B cell (primary cell): ENCODE data around the gene INSIG1.

Experiments
- EZH2 ChIP-seq: IDR thresholded peaks from 2 replicates; pipeline ENCODE4 v1.6.1; 2012; ENCODE audit warnings: borderline replicate concordance, low read depth, mild to moderate bottlenecking, moderate library complexity, low read length; ENCODE audit not compliant: insufficient read depth, poor library complexity, severe bottlenecking
- TF ChIP-seq, protein P1 (sequence below): fragments of 200-600 bp; IDR thresholded peaks from one replicate; pipeline ENCODE4 v1.8.0; 2022; ENCODE audit warnings: antibody characterized with exemption, mild to moderate bottlenecking

DNA sequence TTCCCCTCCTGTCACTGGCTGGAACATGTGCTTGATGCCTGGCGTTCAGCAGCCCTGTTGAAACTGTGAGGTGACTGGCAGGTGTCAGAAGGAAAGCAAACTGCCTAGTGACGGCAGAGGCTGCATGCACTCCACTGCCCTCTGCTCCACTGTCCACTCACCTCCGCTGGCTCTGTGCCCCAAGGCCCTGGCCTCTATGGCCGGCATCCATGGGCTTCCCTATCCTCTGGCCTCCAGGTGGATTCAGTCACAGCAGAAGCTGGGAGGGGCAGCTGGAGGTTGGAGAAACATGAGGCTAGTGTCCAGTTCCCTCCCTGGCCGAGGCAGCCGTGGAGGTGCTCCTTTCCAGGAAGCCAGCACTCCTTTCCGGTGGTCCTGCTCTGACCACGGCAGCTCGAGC, 31.2 kb upstream of the INSIG1 start:
- TF ChIP-seq, protein P1, sequence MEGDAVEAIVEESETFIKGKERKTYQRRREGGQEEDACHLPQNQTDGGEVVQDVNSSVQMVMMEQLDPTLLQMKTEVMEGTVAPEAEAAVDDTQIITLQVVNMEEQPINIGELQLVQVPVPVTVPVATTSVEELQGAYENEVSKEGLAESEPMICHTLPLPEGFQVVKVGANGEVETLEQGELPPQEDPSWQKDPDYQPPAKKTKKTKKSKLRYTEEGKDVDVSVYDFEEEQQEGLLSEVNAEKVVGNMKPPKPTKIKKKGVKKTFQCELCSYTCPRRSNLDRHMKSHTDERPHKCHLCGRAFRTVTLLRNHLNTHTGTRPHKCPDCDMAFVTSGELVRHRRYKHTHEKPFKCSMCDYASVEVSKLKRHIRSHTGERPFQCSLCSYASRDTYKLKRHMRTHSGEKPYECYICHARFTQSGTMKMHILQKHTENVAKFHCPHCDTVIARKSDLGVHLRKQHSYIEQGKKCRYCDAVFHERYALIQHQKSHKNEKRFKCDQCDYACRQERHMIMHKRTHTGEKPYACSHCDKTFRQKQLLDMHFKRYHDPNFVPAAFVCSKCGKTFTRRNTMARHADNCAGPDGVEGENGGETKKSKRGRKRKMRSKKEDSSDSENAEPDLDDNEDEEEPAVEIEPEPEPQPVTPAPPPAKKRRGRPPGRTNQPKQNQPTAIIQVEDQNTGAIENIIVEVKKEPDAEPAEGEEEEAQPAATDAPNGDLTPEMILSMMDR = no peak
- no peak for TF ChIP-seq EZH2
